Esophagus (tissue), 2 donors: ENCODE results near the gene IFFO2. TPM values are rescaled to one million over a fixed set of nuclear protein-coding genes. Genes with fewer than 3 reads are reported as not detected.

Experiments
- H3K27ac ChIP-seq, 2 donors: one replicate each; pipeline ENCODE4 v1.5.1; 2013; ENCODE audit warnings: low read depth in 2 of 2, mild to moderate bottlenecking in 2 of 2, inconsistent platforms in 1 of 2, low read length in 1 of 2, moderate library complexity in 1 of 2
- H3K27me3 ChIP-seq, 2 donors: one replicate each; pipeline ENCODE4 v1.6.1; 2013; ENCODE audit warnings: low read length in 2 of 2, control low read depth in 1 of 2, mild to moderate bottlenecking in 1 of 2; ENCODE audit not compliant: insufficient read depth in 2 of 2, control insufficient read depth in 1 of 2
- H3K36me3 ChIP-seq, 2 donors: one replicate each; pipeline ENCODE4 v1.6.1; 2013; ENCODE audit warnings: low read length in 1 of 2; ENCODE audit not compliant: control insufficient read depth in 2 of 2, insufficient read depth in 2 of 2
- H3K4me1 ChIP-seq, 2 donors: one replicate each; pipeline ENCODE4 v1.6.1; 2013; ENCODE audit warnings: low read length in 1 of 2; ENCODE audit not compliant: control insufficient read depth in 2 of 2, insufficient read depth in 2 of 2
- H3K4me3 ChIP-seq, 2 donors: one replicate each; pipeline ENCODE4 v1.5.1; 2013; ENCODE audit warnings: low read length in 2 of 2, mild to moderate bottlenecking in 2 of 2, low read depth in 1 of 2, moderate library complexity in 1 of 2
- H3K9me3 ChIP-seq, 2 donors: one replicate each; pipeline ENCODE4 v1.6.1; 2013; ENCODE audit warnings: mild to moderate bottlenecking in 2 of 2, low read depth in 1 of 2, low read length in 1 of 2, moderate library complexity in 1 of 2; ENCODE audit not compliant: control insufficient read depth in 2 of 2, insufficient read depth in 1 of 2
- WGBS, 2 donors: extraction: QIAGEN DNeasy Blood & Tissue Kit; methylation state at CpG; one replicate each; pipeline ENCODE4 v1.1.7; 2013; 5-methylcytosine and 5-hydroxymethylcytosine counted together
- polyA plus RNA-seq, 2 donors: library from polyadenylated mRNA; stranded (reverse); fragments of 200-250 nt; gene quantifications; one replicate each; pipeline ENCODE4 v1.2.3, GENCODE V29; 2013
- donor health status: healthy with polysubstance abuse.
- donor health status: Bipolar disorder and iron deficiency.

The IFFO2 gene
- polyA plus RNA-seq, 2 donors = 28.7 to 51.9 TPM

GRCh38 chr1:18903291-18903756 is 53.2 kb downstream of the IFFO2 start:
- Histone ChIP-seq H3K9me3 (no peaks in the 10 kb centered on the region), H3K27ac (peak overlapping the region; percentile 94 to 97), H3K27me3 (no peaks in the 10 kb centered on the region), H3K36me3 (peaks cover 3 to 7% of the 10 kb centered on the region in 2 donors), H3K4me1 (peaks cover 3 to 9% of the 10 kb centered on the region in 2 donors), H3K4me3 (peak overlapping the region; percentile 59 to 61)
- WGBS, 2 donors = 31 to 35% methylated on average over 8 of the region's 8 CpGs

- peak within 1 kb of the TSS; percentile 94 to 97 for H3K27ac ChIP-seq
- H3K36me3 ChIP-seq = peaks cover 0 to 5% of the 10 kb centered on the region in 2 donors
- no peaks in the 10 kb centered on the region for H3K9me3 ChIP-seq
- peak within 1 kb of the TSS; percentile 59 to 66 for H3K4me3 ChIP-seq
- WGBS, 2 donors = 0 to 1% methylated on average over 55 of the region's 55 CpGs
- H3K4me1 ChIP-seq = peaks cover 3 to 9% of the 10 kb centered on the region in 2 donors
- H3K27me3 ChIP-seq = no peaks in the 10 kb centered on the region
Measured at GRCh38 chr1:18902523-18903290, 53.8 kb downstream of the IFFO2 start, which contains the start of gene ALDH4A1. TSS of gene ALDH4A1 (minus strand) at chr1:18902555. CDS start at chr1:18902523, 32 bp downstream.

GRCh38 chr1:18901952-18902522 is 54.4 kb downstream of the IFFO2 start:
- H3K9me3 ChIP-seq = no peaks in the 10 kb centered on the region
- H3K27ac ChIP-seq = peak overlapping the region; percentile 94 to 97
- WGBS, 2 donors = 0 to 1% methylated on average over 41 to 44 of the region's 44 CpGs
- peaks cover 3 to 9% of the 10 kb centered on the region in 2 donors for H3K4me1 ChIP-seq
- H3K27me3 ChIP-seq = no peaks in the 10 kb centered on the region
- H3K4me3 ChIP-seq = peak overlapping the region; percentile 59 to 66
- H3K36me3 ChIP-seq = peaks cover 0 to 4% of the 10 kb centered on the region in 2 donors

GRCh38 chr1:18901147-18901951 is 55.1 kb downstream of the IFFO2 start:
- H3K4me3 ChIP-seq = peak overlapping the region; percentile 5 to 59
- peaks cover 0 to 6% of the 10 kb centered on the region in 2 donors for H3K36me3 ChIP-seq
- H3K27me3 ChIP-seq = no peaks in the 10 kb centered on the region
- H3K27ac ChIP-seq = peak overlapping the region in 1 of 2 donors; percentile 45
- H3K4me1 ChIP-seq = peaks cover 3 to 9% of the 10 kb centered on the region in 2 donors
- no peaks in the 10 kb centered on the region for H3K9me3 ChIP-seq
- 37 to 49% methylated on average over 9 of the region's 9 CpGs for WGBS, 2 donors

GRCh38 chr1:18900303-18900841 is 56.1 kb downstream of the IFFO2 start:
- H3K9me3 ChIP-seq = no peaks in the 10 kb centered on the region
- WGBS, 2 donors = 54 to 55% methylated on average over 10 of the region's 10 CpGs
- peaks cover 3 to 13% of the 10 kb centered on the region in 2 donors for H3K4me1 ChIP-seq

GRCh38 chr1:18899363-18900049 is 57.0 kb downstream of the IFFO2 start:
- H3K27ac ChIP-seq = peak overlapping the region; percentile 52 to 60
- no peak overlapping the region for H3K4me3 ChIP-seq
- 47 to 57% methylated on average over 4 of the region's 4 CpGs for WGBS, 2 donors
- no peaks in the 10 kb centered on the region for H3K9me3 ChIP-seq
- peaks cover 2 to 6% of the 10 kb centered on the region in 2 donors for H3K36me3 ChIP-seq
- H3K27me3 ChIP-seq = no peaks in the 10 kb centered on the region
- H3K4me1 ChIP-seq = peaks cover 3 to 17% of the 10 kb centered on the region in 2 donors

More at GRCh38 chr1:18900303-18900841, 56.1 kb downstream of the IFFO2 start:
- Histone ChIP-seq H3K36me3 (peaks cover 2 to 6% of the 10 kb centered on the region in 2 donors), H3K27ac (peak overlapping the region in 1 of 2 donors; percentile 43), H3K4me3 (no peak overlapping the region), H3K27me3 (no peaks in the 10 kb centered on the region)

- Histone ChIP-seq H3K9me3 (no peaks in the 10 kb centered on the region), H3K36me3 (peaks cover 2 to 6% of the 10 kb centered on the region in 2 donors), H3K27me3 (no peaks in the 10 kb centered on the region), H3K4me3 (no peak overlapping the region), H3K27ac (no peak overlapping the region), H3K4me1 (peaks cover 3 to 17% of the 10 kb centered on the region in 2 donors)
- 81 to 88% methylated on average over 8 of the region's 8 CpGs for WGBS, 2 donors
Measured at GRCh38 chr1:18898567-18898966, 57.9 kb downstream of the IFFO2 start.

DNA sequence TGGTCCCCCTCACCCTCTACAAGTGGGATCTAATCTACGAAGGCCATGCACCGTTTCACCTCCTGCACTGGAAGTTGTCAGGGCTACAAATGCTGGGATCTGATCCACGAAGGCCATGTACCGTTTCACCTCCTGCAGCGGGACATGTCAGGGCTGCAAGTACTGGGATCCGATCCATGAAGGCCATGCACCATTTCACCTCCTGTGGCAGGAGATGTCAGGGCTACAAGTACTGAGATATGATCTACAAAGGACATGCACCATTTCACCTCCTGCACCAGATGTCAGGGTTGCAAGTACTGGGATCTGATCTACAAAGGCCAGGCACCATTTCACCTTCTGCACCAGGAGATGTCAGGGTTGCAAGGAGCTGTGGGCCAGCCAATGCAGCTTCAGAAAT is 61.2 kb downstream of the IFFO2 start:
- H3K36me3 ChIP-seq = peaks cover 2 to 6% of the 10 kb centered on the region in 2 donors
- H3K27me3 ChIP-seq = no peaks in the 10 kb centered on the region
- no peak overlapping the region for H3K4me3 ChIP-seq
- H3K27ac ChIP-seq = no peak overlapping the region
- H3K9me3 ChIP-seq = no peaks in the 10 kb centered on the region
- peaks cover 0 to 13% of the 10 kb centered on the region in 2 donors for H3K4me1 ChIP-seq
- WGBS, 2 donors = 51 to 71% methylated on average over 6 of the region's 6 CpGs
